WI38 (cell line): ENCODE measurements around the gene CRYBA4.
"Not testable (repeated sequence)": the region's sequence is repeated elsewhere in the genome, so short reads cannot be mapped to it uniquely, and the experiment has no call there.

Experiments used
- H3K4me3 ChIP-seq: 2 replicates; pipeline ENCODE4 v1.5.1; 2011; ENCODE audit warnings: low read depth, mild to moderate bottlenecking, control low read depth, low read length
- TF ChIP-seq, protein P1 (sequence below): IDR thresholded peaks from 2 replicates; pipeline ENCODE4 v1.5.1; 2012; ENCODE audit warnings: low read depth, mild to moderate bottlenecking, control low read depth, low read length

Gene CRYBA4

DNA sequence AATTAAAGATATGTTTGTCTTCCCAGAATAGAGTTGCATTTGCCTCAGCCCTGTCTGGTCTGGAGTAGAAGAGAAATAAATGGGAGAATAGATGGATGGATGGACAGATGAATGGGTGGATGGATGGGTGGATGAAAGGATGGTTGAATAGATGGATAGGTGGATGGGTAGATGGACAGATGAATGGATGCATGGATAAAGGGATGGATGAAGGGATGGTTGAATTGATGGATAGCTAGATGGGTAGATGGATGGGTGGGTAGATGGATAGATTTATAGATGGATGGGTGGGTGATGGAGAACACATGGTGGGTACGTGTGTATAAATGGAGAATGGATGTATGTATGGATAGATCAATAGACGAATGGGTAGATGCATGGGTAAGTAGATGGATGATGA is 12.5 kb upstream of the CRYBA4 start:
- TF ChIP-seq, protein P1, sequence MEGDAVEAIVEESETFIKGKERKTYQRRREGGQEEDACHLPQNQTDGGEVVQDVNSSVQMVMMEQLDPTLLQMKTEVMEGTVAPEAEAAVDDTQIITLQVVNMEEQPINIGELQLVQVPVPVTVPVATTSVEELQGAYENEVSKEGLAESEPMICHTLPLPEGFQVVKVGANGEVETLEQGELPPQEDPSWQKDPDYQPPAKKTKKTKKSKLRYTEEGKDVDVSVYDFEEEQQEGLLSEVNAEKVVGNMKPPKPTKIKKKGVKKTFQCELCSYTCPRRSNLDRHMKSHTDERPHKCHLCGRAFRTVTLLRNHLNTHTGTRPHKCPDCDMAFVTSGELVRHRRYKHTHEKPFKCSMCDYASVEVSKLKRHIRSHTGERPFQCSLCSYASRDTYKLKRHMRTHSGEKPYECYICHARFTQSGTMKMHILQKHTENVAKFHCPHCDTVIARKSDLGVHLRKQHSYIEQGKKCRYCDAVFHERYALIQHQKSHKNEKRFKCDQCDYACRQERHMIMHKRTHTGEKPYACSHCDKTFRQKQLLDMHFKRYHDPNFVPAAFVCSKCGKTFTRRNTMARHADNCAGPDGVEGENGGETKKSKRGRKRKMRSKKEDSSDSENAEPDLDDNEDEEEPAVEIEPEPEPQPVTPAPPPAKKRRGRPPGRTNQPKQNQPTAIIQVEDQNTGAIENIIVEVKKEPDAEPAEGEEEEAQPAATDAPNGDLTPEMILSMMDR, result no peak
- no peak overlapping the region for H3K4me3 ChIP-seq

DNA sequence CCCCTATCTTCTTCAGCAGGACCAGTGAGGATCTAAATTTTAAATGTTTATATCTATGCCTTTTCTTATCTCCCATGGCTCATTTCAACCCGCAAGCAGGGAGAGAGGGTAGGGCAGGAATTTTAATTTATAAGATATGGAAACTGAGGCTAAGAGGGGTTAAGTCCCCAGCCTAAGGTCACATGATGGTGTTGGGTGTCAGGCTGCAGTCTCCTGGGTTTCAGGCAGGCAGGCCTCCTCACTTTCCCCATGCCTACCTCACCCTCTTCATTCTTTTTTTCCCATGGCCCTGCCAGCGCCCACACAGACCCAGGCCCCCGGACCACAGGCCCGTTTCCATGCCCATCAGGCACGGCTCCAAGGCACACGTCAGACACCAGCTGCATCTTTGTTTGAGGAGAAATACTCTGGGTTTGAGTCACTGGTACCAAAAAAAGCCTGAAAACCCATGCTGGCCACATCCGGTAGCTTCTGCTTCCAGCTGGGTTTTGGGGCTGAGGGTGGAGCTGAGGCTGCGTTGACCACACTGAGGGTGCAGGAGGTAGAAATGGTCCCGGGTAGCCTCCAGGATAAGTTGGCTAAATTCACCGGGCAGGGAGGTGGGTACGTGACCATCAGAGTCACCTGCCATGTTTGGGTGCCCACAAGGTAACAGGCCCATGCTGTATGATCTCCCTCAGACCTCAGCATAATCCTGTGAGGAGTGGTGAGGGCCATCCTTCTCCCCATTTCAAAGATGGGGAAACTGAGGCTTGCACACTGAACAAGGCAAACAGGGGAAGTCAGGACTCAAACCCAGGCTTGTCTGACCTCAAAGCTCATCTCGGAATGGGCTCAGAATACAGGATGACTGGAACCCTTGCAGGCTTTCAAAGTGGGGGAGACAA is 11.4 kb upstream of the CRYBA4 start:
- TF ChIP-seq, protein P1, result no peak
- H3K4me3 ChIP-seq, result no peak overlapping the region

DNA sequence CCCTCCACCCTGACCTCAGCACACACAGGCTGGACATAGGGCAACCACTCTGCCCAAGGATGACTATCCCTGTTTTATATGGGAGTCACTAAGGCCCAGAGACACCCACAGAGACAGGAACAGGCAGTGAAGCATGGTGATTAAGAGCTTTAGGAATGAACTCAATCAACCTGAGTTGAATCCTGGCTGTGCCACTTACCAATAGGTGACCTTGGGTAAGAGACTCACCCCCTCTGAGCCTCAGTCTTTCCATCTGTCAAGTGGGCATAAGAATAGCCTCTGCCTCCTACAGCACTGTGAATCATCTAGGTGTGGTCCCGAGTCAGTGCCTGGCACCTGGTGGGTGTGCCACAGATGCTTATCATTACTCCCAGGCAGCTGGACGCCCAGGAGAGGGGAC is 10.8 kb upstream of the CRYBA4 start:
- H3K4me3 ChIP-seq, result no peak overlapping the region
- TF ChIP-seq, protein P1, result no peak

DNA sequence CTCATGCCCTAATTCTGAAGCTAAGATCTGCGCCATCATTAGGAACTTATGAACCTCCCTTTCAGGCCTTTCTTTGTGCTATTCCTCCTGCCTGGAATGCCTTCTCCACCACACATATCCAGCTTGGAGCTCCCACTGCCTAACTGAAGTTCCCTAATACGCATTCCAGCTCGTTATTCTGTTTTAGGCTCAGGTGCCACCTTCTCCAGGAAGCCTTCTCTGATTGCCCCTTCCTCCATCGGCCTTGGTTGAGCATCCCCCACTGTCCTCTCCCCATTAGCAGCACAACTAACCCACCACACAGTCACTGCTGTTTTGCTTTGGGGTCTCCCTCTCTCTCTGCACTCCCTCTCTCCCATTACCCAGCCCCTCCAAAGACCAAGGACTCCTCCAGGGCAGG is 9.1 kb upstream of the CRYBA4 start:
- TF ChIP-seq, protein P1, result no peak
- no peak overlapping the region for H3K4me3 ChIP-seq

DNA sequence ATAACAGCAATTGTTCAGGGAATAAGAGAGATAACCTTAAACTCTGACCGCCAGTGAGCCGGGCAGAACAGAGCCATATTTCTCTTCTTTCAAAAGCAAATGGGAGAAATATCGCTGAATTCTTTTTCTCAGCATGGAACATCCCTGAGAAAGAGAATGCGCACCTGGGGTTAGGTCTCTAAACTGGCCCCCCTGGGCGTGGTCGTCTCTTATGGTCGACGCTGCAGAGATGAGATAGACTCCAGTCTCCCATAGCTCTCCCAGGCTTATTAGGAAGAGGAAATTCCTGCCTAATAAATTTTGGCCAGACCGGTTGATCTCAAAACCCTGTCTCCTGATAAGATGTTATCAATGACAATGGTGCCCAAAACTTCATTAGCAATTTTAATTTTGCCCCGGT is 8.0 kb upstream of the CRYBA4 start:
- not testable (repeated sequence) for H3K4me3 ChIP-seq

DNA sequence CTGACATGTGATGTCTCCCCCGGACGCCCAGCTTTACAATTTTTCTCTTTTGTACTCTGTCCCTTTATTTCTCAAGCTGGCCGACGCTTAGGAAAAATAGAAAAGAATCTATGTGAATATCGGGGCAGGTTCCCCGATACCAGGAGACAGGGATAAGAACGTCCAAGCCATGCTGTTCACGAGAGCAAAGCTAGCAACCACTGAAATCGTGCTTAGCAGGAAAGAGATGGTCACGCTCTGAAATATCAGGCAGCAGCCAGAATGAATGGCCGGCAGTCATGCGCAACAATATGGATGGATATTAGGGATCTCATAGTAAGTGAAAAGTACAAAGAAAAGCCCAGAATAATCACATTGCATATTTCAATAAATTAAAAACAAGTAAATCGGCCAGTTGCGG is 7.4 kb upstream of the CRYBA4 start:
- no peak overlapping the region for H3K4me3 ChIP-seq
- TF ChIP-seq, protein P1, result no peak

DNA sequence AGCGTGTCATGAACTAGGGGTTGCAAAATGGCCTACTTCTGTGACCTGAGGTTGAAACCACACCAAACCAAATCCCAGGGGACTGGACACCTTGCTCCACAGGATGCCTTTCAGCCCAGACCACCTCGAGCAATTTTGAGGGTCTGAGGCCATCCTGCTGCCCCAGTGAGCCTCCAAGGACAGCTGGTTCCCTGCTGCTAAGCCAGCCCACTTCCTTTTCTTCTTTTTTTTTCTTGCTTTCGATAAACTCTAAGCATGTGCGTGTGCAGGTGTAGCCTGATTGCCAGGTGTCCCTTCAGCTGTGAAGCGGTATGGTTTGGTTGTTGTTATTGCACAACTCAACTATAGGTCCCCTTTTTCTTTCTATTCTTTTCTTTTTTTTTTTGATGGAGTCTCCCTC is 6.6 kb upstream of the CRYBA4 start:
- TF ChIP-seq, protein P1, result no peak
- H3K4me3 ChIP-seq, result no peak overlapping the region
